HepG2 (cell line): ENCODE data around the gene CHI3L1. TPM values are rescaled to one million over a fixed set of nuclear protein-coding genes. Genes with fewer than 3 reads are reported as not detected.

Experiments used
- CTCF ChIP-seq: sonication (generic); formaldehyde crosslinking; IDR thresholded peaks from 2 replicates; pipeline ENCODE4 v1.5.0; 2020; ENCODE audit warnings: mild to moderate bottlenecking, missing genetic modification reagents, moderate library complexity
- EEA1 ChIP-seq: sonication (generic); formaldehyde crosslinking; IDR thresholded peaks from 2 replicates; pipeline ENCODE4 v1.5.1; 2020; ENCODE audit warnings: mild to moderate bottlenecking, missing genetic modification reagents, borderline replicate concordance
- NFE2L1 ChIP-seq: sonication (generic); formaldehyde crosslinking; IDR thresholded peaks from 2 replicates; pipeline ENCODE4 v1.4.0; 2020; ENCODE audit warnings: missing genetic modification reagents, mild to moderate bottlenecking, borderline replicate concordance
- REST ChIP-seq, 2 experiments: IDR thresholded peaks; 2 replicates each; pipeline ENCODE4 v1.6.1; 2011 to 2012; ENCODE audit warnings: low read length in 2 of 2, borderline replicate concordance in 1 of 2, low read depth in 1 of 2, mild to moderate bottlenecking in 1 of 2, moderate library complexity in 1 of 2
- ZFP41 ChIP-seq: sonication (generic); formaldehyde crosslinking; IDR thresholded peaks from 2 replicates; pipeline ENCODE4 v1.4.0; 2020; ENCODE audit warnings: mild to moderate bottlenecking, missing genetic modification reagents, borderline replicate concordance
- ZNF407 ChIP-seq: sonication (generic); formaldehyde crosslinking; IDR thresholded peaks from one replicate; pipeline ENCODE4 v1.5.1; 2020; ENCODE audit warnings: mild to moderate bottlenecking, missing genetic modification reagents; ENCODE audit errors: not compliant biosample characterization
- ZNF446 ChIP-seq: sonication (generic); formaldehyde crosslinking; IDR thresholded peaks from 2 replicates; pipeline ENCODE4 v1.5.0; 2020; ENCODE audit warnings: mild to moderate bottlenecking, missing genetic modification reagents
- ZNF614 ChIP-seq: IDR thresholded peaks from 2 replicates; pipeline ENCODE4 v1.6.1; 2018; ENCODE audit warnings: missing biosample characterization, missing genetic modification reagents, inconsistent platforms, borderline replicate concordance
- ZNF616 ChIP-seq: sonication (generic); formaldehyde crosslinking; IDR thresholded peaks from 2 replicates; pipeline ENCODE4 v1.5.0; 2020; ENCODE audit warnings: low read depth, mild to moderate bottlenecking, missing genetic modification reagents
- polyA plus RNA-seq, 8 experiments: library from polyadenylated mRNA; depleted of rRNA in 3 of 8; stranded (reverse) in 7 of 8; unstranded in 1 of 8; fragments of >200 nt; fragmentation: Illumina TruSeq in 4 of 8; extraction: Trizol in 4 of 8; gene quantifications; 2 replicates each; pipeline versions ENCODE4 v1.2.1 to v1.2.3, GENCODE V29; 2011 to 2016; ENCODE audit warnings: low read depth in 4 of 8, missing spikeins in 1 of 8, mixed read lengths in 1 of 8; ENCODE audit not compliant: insufficient read depth in 1 of 8
- total RNA-seq, 5 experiments: library from RNA; depleted of rRNA; stranded (reverse); fragments of >200 nt; fragmentation: Illumina TruSeq; extraction: Trizol; gene quantifications; 2 replicates each; pipeline ENCODE4 v1.2.3, GENCODE V29; 2016; ENCODE audit warnings: low read depth in 1 of 5

CHI3L1 gene
- total and polyA plus RNA-seq, 2 of the 13 experiments (the other 11 are each of a cell fraction or from before 2014, with no cell fraction given) = 0.09 to 0.13 TPM

- TF ChIP-seq ZNF614 = no peak
- no peak for TF ChIP-seq ZNF616 (CRISPR knock-in tag)
- TF ChIP-seq CTCF (CRISPR knock-in tag) = no peak
- no peak for TF ChIP-seq NFE2L1
- no peak for TF ChIP-seq ZFP41 (CRISPR knock-in tag)
- TF ChIP-seq EEA1 (CRISPR knock-in tag) = no peak
- TF ChIP-seq REST (IDR thresholded peaks at IDR 0.05; ENCODE audit: borderline replicate concordance in 1 of 2, low read depth in 1 of 2, low read length in 2 of 2) = no peak
- TF ChIP-seq ZNF407 = no peak
- no peak for TF ChIP-seq ZNF446 (CRISPR knock-in tag)
Measured at GRCh38 chr1:203163891-203164635, 22.4 kb downstream of the CHI3L1 start (continued).
